Stimulated activated CD4-positive, alpha-beta T cell treated with anti-CD3 and anti-CD28 coated beads, Interleukin-2, amount 100 ng/mL, for 48 hours (primary cell): ENCODE measurements around the gene CDC42BPA.

Source experiments
- DNase-seq, 2 donors: peaks; one replicate each; pipeline ENCODE4 v3.0.0-alpha.2; 2020

CDC42BPA gene

GRCh38 chr1:226989085-226989920 is 329.0 kb downstream of the CDC42BPA start:
- DNase-seq: no peak

DNA sequence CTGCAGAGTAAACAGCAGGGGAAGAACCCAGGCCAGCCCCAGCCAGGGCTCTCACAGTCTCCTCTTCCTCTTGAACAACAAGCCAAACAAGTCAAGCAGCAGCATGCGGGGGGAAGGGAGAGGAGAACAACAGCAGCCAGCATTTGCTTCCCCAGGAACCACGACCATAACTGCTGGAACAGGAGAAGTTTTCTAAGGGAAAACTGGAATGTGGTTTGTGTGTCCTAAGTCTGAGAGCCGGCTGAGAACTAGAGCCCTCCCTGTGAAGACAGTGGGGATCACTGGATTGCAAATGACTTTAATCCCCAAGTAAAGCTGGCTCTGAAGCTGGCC is 330.0 kb downstream of the CDC42BPA start:
- DNase-seq: no peak

- no peak for DNase-seq
These were observed 330.5 kb downstream of the CDC42BPA start for GRCh38 chr1:226987623-226988333.

GRCh38 chr1:226987179-226987536 is 331.1 kb downstream of the CDC42BPA start:
- DNase-seq: no peak

DNA sequence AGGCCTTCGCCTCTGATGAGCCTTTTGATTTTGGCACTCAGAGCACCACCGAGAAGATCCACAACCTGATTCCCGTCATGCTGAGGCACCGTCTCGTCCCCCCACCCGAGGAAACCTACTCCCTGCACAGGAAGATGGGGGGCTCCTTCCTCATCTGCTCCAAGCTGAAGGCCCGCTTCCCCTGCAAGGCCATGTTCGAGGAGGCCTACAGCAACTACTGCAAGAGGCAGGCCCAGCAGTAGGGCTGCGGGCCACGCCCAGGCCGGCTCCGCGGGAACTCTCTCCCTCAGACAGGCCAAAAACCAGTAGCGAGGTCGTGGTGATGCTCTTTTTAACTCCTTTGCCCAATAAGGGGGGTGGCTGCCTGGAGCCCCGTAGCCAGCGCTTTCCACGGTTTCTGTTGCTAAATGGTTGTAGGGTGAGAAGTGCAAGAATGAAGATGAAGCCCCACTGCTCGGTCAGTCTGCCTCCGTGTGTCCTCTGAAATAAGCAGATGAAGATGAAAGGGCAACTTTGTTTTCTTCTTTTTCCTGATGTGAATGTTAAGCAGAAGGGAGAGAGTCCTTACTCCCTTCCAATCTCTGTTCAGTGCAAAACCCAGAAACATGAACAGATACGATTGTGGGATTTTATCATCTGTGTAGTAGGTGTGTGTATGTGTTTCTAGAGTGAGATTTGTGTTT is 331.7 kb downstream of the CDC42BPA start:
- DNase-seq: no peak

GRCh38 chr1:226985839-226986463 is 332.3 kb downstream of the CDC42BPA start:
- no peak for DNase-seq

- no peak for DNase-seq
These were observed 333.0 kb downstream of the CDC42BPA start for GRCh38 chr1:226985239-226985838.

- no peak for DNase-seq
These were observed 333.6 kb downstream of the CDC42BPA start for GRCh38 chr1:226984521-226985238.

DNA sequence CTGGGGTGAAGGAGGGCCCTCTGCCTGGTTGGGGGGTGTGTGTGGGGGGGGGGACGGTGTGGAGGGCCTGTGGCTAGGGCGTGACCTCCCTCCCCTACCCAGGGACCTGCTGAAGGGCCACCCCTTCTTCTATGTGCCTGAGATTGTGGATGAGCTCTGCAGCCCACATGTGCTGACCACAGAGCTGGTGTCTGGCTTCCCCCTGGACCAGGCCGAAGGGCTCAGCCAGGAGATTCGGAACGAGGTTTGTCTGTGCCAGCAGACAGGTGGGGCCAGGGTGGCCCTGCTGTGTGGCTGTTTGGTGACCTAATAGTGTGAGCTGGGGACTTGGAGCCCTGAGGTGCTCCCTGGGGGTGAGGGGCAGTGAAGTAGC is 334.3 kb downstream of the CDC42BPA start:
- no peak for DNase-seq

DNA sequence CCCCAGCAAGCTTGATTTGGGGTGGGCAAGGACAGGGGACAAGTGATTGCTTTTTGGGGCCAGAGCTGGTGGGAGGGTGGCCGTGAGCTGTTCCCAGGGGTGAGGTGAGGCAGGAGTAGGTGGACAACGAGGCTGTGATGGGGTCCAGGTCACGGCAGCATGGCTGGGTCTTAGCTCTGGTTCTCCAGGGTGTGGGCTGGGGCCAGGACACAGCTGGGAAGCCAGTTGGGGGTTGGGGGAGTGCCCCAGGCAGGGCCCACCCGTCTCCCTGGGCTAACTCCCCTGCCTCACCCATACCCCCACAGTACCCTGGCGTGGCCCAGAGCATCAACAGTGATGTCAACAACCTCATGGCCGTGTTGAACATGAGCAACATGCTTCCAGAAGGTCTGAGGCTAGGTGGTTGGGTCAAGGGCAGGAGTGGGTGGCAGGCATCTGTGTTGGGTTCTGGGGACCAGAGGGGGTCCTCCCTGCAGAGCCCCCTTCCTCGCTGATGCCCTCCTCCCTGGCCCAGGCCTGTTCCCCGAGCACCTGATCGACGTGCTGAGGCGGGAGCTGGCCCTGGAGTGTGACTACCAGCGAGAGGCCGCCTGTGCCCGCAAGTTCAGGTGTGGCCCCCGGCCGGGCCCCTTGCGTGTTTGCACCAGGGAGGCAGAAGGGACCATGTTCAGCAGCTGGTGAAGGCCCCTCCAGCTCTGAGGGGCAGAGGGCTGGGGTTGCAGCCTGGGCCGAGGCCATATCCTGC is 334.9 kb downstream of the CDC42BPA start:
- no peak for DNase-seq

GRCh38 chr1:226982451-226983177 is 335.7 kb downstream of the CDC42BPA start:
- DNase-seq: no peak

- DNase-seq: no peak
These were observed 336.5 kb downstream of the CDC42BPA start for GRCh38 chr1:226981838-226982237.

GRCh38 chr1:226981386-226981817 is 336.9 kb downstream of the CDC42BPA start:
- DNase-seq: no peak

DNA sequence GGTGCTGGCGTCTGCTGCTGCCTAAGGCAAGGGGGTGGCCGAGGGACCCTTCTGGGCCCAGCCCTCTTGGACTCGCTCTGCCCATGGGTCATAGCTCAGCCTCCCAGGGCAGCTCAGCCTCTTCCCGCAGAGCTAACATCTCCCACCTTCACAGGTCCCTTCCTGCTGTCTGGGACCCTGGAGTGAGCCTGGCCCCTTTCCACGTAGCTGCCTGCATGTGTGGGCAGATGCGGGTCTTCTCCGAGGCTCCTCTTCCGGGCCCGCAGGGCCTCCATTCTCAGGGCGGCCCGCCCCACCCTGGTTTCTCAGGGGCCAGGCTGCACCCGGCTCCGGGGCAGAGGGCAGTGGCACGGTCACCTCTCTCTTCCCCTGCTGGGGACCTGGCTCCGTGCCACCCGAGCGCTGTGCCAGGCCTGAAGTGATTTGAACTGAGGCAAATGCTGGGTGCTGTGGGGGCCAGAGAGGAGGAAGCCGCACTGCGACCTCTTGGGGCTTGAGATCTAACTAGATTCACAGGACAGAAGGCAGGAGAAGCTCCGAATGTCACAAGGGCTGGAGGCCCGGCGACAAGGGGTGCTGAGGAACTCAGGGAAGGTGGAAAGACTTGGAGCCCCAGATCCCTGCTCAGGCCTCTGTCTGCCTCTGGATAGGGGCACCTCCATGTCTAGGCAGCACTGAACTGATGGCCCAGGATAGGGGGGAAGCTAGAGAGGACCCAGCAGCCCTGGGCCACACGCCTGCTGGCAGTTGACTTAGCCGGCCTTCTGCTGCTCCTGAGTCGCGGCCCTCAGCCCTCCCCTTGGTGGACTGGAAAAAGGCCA is 337.5 kb downstream of the CDC42BPA start:
- DNase-seq: no peak

GRCh38 chr1:226980122-226980560 is 338.2 kb downstream of the CDC42BPA start:
- DNase-seq: no peak

DNA sequence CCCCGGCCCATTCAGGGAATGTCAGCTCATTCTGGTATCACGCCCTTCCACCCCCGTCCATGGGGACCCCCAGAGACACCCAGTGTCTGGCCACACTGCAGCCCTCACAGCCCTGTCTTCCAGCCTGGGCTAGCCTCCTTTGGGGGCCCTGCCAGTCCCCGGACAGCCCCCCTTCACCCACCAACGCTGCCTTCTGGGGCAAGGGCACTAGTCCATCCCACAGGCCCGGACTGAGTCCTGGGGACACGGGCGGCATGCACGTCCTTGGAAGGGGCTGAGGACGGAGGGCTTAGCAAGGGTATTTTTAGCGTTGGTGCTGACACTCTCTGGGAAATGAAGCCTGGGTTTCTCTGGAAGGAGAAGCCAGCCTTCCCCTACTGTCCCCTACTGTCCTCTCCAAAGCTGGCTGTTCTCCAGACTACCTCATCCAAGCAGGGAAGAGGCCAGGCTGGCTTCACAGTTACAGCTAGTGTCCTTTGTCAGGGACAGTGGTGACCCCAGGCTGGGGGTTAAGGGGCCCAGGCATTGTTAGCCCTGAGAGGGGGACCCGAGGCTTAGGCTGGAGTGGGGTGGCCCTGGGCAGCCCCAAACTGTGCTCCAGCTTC is 338.7 kb downstream of the CDC42BPA start:
- no peak for DNase-seq

DNA sequence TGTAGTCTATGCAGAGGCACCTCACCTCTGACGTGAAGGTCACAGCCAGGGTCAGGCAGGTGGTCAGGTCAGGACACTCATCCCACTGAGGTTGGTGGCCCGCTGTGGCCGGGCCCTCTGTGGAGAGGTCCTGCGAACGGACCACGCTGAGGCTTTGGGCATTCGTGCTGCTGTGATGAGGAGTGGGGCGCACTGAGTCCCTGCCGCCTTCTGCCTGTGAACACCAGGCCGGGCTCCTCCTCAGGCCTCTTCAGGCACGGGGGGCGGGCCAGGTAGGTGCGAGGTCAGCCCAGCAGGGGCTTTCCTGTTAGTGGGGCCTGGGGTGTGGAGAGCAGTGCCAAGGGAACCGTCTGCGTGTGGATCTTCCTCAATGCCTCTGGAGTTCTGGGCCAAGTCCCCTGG is 339.2 kb downstream of the CDC42BPA start:
- no peak for DNase-seq

DNA sequence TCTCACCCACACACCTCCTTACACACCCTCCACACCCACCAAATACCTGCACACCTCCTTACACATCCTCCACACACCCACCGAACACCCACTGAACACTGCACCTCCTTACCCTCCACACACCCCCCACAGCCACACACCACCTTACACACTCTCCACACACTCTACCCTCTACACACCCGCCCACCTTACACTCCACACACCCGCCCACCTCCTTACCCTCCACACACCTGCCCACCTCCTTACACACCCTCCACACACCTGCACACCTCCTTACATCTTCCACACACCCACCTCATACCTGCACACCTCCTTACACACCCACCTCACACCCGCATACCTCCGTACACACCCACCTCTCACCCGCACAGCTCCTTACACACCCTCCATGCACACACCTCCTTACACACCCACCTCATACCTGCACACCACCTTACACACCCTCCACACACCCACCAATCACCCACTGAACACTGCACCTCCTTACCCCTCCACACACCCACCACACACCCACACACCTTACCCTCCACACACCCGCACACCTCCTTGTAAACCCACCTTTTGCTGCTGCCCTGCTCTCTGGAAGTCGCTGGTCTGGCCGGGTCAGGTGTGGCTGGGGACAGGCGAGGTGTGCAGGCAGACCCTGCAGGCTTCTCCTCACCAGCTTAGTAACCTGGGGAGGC is 339.7 kb downstream of the CDC42BPA start:
- DNase-seq: no peak
